Thyroid gland (tissue), 4 donors: ENCODE measurements around the gene PLXNC1. TPM values are rescaled to one million over a fixed set of nuclear protein-coding genes. Genes with fewer than 3 reads are reported as not detected.

Source experiments
- DNase-seq, 2 donors: peaks; one replicate each; pipeline ENCODE4 v3.0.0-alpha.2; 2019
- H3K27ac ChIP-seq, 3 donors: fragments of 200-600 bp; sonication (generic); 1 replicate in 2 of 3; 2 replicates in 1 of 3; pipeline ENCODE4 v1.5.1; 2016 to 2019; ENCODE audit warnings: mild to moderate bottlenecking in 1 of 3, moderate library complexity in 1 of 3
- H3K27me3 ChIP-seq: fragments of 200-600 bp; sonication (generic); one replicate; pipeline ENCODE4 v1.5.1; 2019
- H3K36me3 ChIP-seq, 2 donors: fragments of 200-600 bp; sonication (generic); one replicate each; pipeline ENCODE4 v1.5.1; 2016 to 2019
- H3K4me1 ChIP-seq, 2 donors: fragments of 200-600 bp; sonication (generic); one replicate each; pipeline ENCODE4 v1.5.1; 2017 to 2019
- H3K4me3 ChIP-seq, 3 donors: fragments of 200-600 bp; sonication (generic); replicated peaks in 1 of 3; 1 replicate in 2 of 3; 2 replicates in 1 of 3; pipeline ENCODE4 v1.5.1; 2016; ENCODE audit warnings: mild to moderate bottlenecking in 1 of 3
- H3K9me3 ChIP-seq: fragments of 200-600 bp; sonication (generic); one replicate; pipeline ENCODE4 v1.5.1; 2017
- CTCF ChIP-seq, 6 experiments: fragments of 200-600 bp in 3 of 6; fragments of 450-650 bp in 3 of 6; sonication (generic) in 3 of 6; IDR thresholded peaks; one replicate each; pipeline ENCODE4 v1.5.1; 2016 to 2019; ENCODE audit warnings: antibody characterized with exemption in 6 of 6, mild to moderate bottlenecking in 2 of 6, inconsistent platforms in 1 of 6, moderate library complexity in 1 of 6
- POLR2A ChIP-seq, 2 donors: fragments of 450-650 bp; IDR thresholded peaks; one replicate each; pipeline ENCODE4 v1.6.1; 2017; ENCODE audit warnings: antibody characterized with exemption in 2 of 2, mild to moderate bottlenecking in 2 of 2, moderate library complexity in 1 of 2
- WGBS, 2 donors: methylation state at CpG; one replicate each; pipeline ENCODE4 v1.1.5; 2017; 5-methylcytosine and 5-hydroxymethylcytosine counted together
- intact Hi-C: fragments of 100-400 bp; cut with DNase I; formaldehyde crosslinking; loops from one replicate; pipeline ENCODE4 v1.15.1; 2023
- total RNA-seq, 4 donors: library from RNA; depleted of rRNA; stranded (reverse); fragments of >200 nt; gene quantifications; one replicate each; pipeline ENCODE4 v1.2.3, GENCODE V29; 2016

PLXNC1 gene
- total RNA-seq, 4 donors from 2014 or later: 4.5 to 7.2 (median 5.1) TPM

DNA sequence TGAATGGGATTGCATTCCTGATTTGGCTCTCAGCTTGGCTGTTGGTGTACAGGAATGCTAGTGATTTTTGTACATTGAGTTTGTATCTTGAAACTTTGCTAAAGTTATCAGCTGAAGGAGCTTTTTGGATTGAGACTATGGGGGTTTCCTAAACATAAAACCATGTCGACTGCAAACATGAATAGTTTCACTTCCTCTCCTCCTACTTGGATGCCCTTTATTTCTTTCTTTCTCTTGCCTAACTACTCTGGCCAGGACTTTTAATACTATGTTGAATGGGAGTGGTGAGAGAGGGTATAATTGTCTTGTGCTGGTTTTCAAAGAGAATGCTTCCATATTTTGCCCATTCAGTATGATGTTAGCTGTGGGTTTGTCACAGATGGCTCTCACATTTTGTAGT is 169.8 kb downstream of the PLXNC1 start:
- intact Hi-C loops: no loop called here
- Histone ChIP-seq H3K4me3 (no peak overlapping the region), H3K36me3 (no peaks in the 10 kb centered on the region), H3K4me1 (no peaks in the 10 kb centered on the region), H3K27me3 (no peaks in the 10 kb centered on the region), H3K9me3 (no peaks in the 10 kb centered on the region), H3K27ac (no peak overlapping the region)
- no peak for DNase-seq
- TF ChIP-seq CTCF (IDR thresholded peaks at IDR 0.05) (no peak), POLR2A (IDR thresholded peaks at IDR 0.05) (no peak)
- WGBS, 2 donors: 66 to 90% methylated on average over 1 of the region's 1 CpG

DNA sequence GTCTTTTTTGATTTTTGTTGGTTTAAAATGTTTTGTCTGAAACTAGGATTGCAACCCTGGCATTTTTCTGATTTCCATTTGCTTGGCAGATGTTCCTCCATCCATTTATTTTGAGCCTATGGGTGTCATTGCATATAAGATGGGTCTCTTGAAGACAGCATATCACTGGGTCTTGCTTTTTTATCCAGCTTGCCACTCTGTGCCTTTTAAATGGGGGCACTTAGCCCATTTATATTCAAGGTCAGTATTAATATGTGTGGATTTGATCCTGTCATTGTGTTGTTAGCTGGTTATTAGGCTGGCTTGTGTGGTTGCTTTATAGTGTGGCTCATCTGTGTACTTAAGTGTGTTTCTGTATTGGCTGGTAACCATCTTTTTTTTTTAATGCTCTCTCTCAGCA is 171.7 kb downstream of the PLXNC1 start:
- no peak for DNase-seq
- Histone ChIP-seq H3K4me3 (no peak overlapping the region), H3K36me3 (no peaks in the 10 kb centered on the region), H3K4me1 (no peaks in the 10 kb centered on the region), H3K9me3 (no peaks in the 10 kb centered on the region), H3K27ac (no peak overlapping the region), H3K27me3 (no peaks in the 10 kb centered on the region)
- intact Hi-C loops: no loop called here
- TF ChIP-seq POLR2A (IDR thresholded peaks at IDR 0.05): no peak
- no peak for TF ChIP-seq CTCF (IDR thresholded peaks at IDR 0.05)

DNA sequence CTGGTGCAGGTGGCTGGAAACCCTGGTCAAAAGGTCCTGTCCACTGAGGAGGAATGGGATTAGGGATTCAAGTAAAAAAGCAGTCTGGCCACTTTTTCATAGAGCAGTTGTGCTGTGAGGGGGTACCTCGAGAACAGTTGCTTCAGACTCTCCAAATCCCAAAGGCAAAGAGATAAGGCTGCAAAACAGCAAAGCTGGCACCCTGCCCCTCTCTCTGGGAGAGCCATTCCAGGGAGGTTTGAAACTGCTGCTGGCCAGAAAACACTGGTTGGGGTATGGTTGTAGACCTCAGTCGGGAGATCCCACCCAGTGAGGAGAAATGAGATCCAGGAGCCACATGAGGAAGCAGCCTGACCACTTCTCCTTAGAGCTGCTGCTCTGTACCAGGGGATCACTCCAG is 174.0 kb downstream of the PLXNC1 start:
- no peak for TF ChIP-seq POLR2A (IDR thresholded peaks at IDR 0.05)
- TF ChIP-seq CTCF (IDR thresholded peaks at IDR 0.05): no peak
- Histone ChIP-seq H3K4me1 (no peaks in the 10 kb centered on the region), H3K27ac (no peak overlapping the region), H3K4me3 (no peak overlapping the region), H3K36me3 (no peaks in the 10 kb centered on the region), H3K9me3 (no peaks in the 10 kb centered on the region), H3K27me3 (no peaks in the 10 kb centered on the region)
- 97 to 100% methylated on average over 2 of the region's 2 CpGs for WGBS, 2 donors
- intact Hi-C loops: no loop called here
- DNase-seq: no peak

GRCh38 chr12:94326234-94326633 is 177.9 kb downstream of the PLXNC1 start:
- DNase-seq: no peak
- TF ChIP-seq POLR2A (IDR thresholded peaks at IDR 0.05) (no peak), CTCF (IDR thresholded peaks at IDR 0.05) (no peak)
- intact Hi-C loops: no loop called here
- Histone ChIP-seq H3K27me3 (no peaks in the 10 kb centered on the region), H3K36me3 (no peaks in the 10 kb centered on the region), H3K27ac (no peak overlapping the region), H3K9me3 (no peaks in the 10 kb centered on the region), H3K4me3 (no peak overlapping the region), H3K4me1 (no peaks in the 10 kb centered on the region)
- WGBS, 2 donors: 86 to 92% methylated on average over 1 of the region's 1 CpG

DNA sequence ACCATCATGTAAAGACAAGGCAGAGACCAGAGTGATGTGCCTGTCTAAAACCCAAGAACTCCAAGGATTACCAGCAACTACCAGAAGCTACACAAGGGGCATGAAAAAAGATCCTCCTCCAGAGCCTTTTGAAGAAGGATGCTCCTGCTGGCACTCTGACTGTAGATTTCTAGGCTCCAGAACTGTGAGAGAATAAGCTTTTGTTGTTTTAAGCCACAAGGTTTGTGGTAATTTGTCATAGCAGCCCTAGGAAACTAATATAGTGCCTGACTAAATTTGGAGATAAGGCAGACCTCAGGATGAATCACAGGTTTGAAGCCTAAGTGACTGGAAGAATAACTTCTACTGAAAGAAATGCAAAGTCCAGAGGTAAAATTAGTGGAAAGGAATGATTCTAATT is 178.3 kb downstream of the PLXNC1 start:
- no peak for TF ChIP-seq POLR2A (IDR thresholded peaks at IDR 0.05)
- no peak for TF ChIP-seq CTCF (IDR thresholded peaks at IDR 0.05)
- no peak for DNase-seq
- no peaks in the 10 kb centered on the region for H3K9me3 ChIP-seq
- intact Hi-C loops: no loop called here
- H3K4me3 ChIP-seq: no peak overlapping the region
- no peaks in the 10 kb centered on the region for H3K27me3 ChIP-seq
- no peaks in the 10 kb centered on the region for H3K4me1 ChIP-seq
- no peaks in the 10 kb centered on the region for H3K36me3 ChIP-seq
- no peak overlapping the region for H3K27ac ChIP-seq
